ENCODE data around the gene VASP.
A peak's percentile ranks its signal among the peaks of the same experiment; 100 is the strongest.

Gene VASP

GRCh38 chr19:45477713-45478453 lies 29.4 kb upstream of the VASP start:
- TF ChIP-seq EP300 (IDR thresholded peaks at IDR 0.05; ENCODE audit: borderline replicate concordance) (no peak), TCF12 (IDR thresholded peaks at IDR 0.05; ENCODE audit: low read depth) (no peak), TAF1 (IDR thresholded peaks at IDR 0.05; ENCODE audit: low read depth) (no peak)
- TF ChIP-seq, protein P1, sequence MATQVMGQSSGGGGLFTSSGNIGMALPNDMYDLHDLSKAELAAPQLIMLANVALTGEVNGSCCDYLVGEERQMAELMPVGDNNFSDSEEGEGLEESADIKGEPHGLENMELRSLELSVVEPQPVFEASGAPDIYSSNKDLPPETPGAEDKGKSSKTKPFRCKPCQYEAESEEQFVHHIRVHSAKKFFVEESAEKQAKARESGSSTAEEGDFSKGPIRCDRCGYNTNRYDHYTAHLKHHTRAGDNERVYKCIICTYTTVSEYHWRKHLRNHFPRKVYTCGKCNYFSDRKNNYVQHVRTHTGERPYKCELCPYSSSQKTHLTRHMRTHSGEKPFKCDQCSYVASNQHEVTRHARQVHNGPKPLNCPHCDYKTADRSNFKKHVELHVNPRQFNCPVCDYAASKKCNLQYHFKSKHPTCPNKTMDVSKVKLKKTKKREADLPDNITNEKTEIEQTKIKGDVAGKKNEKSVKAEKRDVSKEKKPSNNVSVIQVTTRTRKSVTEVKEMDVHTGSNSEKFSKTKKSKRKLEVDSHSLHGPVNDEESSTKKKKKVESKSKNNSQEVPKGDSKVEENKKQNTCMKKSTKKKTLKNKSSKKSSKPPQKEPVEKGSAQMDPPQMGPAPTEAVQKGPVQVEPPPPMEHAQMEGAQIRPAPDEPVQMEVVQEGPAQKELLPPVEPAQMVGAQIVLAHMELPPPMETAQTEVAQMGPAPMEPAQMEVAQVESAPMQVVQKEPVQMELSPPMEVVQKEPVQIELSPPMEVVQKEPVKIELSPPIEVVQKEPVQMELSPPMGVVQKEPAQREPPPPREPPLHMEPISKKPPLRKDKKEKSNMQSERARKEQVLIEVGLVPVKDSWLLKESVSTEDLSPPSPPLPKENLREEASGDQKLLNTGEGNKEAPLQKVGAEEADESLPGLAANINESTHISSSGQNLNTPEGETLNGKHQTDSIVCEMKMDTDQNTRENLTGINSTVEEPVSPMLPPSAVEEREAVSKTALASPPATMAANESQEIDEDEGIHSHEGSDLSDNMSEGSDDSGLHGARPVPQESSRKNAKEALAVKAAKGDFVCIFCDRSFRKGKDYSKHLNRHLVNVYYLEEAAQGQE (IDR thresholded peaks at IDR 0.05; ENCODE audit: low read depth) = no peak

DNA sequence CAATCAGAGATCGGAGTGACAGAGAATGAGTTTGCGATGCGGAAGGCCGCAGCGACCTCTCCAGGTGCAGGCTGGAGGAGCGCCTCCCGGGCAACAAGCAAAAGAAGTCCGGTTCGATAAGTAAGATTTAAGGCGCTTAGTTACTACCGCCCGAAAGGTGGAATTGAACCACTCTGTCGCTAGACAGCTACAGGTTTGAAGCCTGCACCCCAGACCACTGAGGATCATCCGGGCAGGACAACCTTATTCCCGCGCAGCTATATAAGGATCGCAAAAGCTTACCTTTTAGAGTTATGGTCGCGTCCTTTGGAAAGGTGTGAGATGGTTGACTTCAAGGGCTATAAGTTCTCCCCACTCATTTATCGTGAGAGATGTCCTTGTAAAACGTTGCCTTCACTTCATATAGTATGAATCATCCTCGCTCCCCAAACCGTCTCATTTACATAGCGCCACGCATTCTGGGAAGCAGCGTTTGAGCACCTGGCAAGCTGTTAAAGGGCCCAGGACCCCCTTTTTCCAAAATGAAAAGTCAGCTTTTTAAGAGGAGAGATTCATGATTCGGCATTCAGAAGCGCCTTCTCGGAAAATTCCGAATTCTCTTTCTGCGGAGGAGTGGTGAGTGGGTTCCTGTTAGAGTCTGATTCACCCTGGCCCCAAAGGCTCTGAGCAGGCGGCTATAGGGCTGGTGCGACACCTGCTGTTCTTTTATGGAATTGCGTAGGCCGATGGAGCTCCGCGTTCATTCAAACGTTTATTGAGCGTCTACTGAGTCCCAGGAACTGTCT lies 28.6 kb upstream of the VASP start:
- TF ChIP-seq MAX (IDR thresholded peaks at IDR 0.05) (peak; percentile 55), EGR1 (IDR thresholded peaks at IDR 0.05) (peak; percentile 57; the same call in 1 of the 2 replicates), TAF1 (IDR thresholded peaks at IDR 0.05; ENCODE audit: low read depth) (peak; percentile 27; the same call in 1 of the 2 replicates), RAD21 (IDR thresholded peaks at IDR 0.05; ENCODE audit: low read depth) (peak; percentile 96), YY1 (IDR thresholded peaks at IDR 0.05; ENCODE audit: low read depth) (no peak), TEAD4 (IDR thresholded peaks at IDR 0.05) (peak; percentile 95), ZBTB7A (IDR thresholded peaks at IDR 0.05; ENCODE audit: low read depth) (0 out of 2 replicates have a peak, but pooled peaks have one; percentile 25), TCF12 (IDR thresholded peaks at IDR 0.05; ENCODE audit: low read depth) (peak; percentile 35; the same call in 1 of the 2 replicates)
- TF ChIP-seq, protein P1 (IDR thresholded peaks at IDR 0.05; ENCODE audit: low read depth) = no peak

GRCh38 chr19:45483033-45483432 lies 24.2 kb upstream of the VASP start:
- TF ChIP-seq CREB1 (IDR thresholded peaks at IDR 0.05; ENCODE audit: low read depth) (no peak), TCF12 (IDR thresholded peaks at IDR 0.05; ENCODE audit: low read depth) (no peak), TAF1 (IDR thresholded peaks at IDR 0.05; ENCODE audit: low read depth) (no peak), NFIC (IDR thresholded peaks at IDR 0.05) (no peak), YY1 (IDR thresholded peaks at IDR 0.05; ENCODE audit: low read depth) (no peak), RAD21 (IDR thresholded peaks at IDR 0.05; ENCODE audit: low read depth) (no peak), MAX (IDR thresholded peaks at IDR 0.05) (no peak), TEAD4 (IDR thresholded peaks at IDR 0.05) (no peak), EP300 (IDR thresholded peaks at IDR 0.05; ENCODE audit: borderline replicate concordance) (no peak), FOXM1 (IDR thresholded peaks at IDR 0.05; ENCODE audit: borderline replicate concordance, low read depth) (no peak), USF1 (IDR thresholded peaks at IDR 0.05) (no peak), ZBTB7A (IDR thresholded peaks at IDR 0.05; ENCODE audit: low read depth) (no peak), CEBPB (IDR thresholded peaks at IDR 0.05) (no peak), EGR1 (IDR thresholded peaks at IDR 0.05) (no peak)

GRCh38 chr19:45484273-45484945 lies 22.9 kb upstream of the VASP start:
- TF ChIP-seq TCF12 (IDR thresholded peaks at IDR 0.05; ENCODE audit: low read depth) (no peak), EP300 (IDR thresholded peaks at IDR 0.05; ENCODE audit: borderline replicate concordance) (no peak), MAX (IDR thresholded peaks at IDR 0.05) (no peak)

GRCh38 chr19:45485305-45486077 lies 21.8 kb upstream of the VASP start:
- TF ChIP-seq TCF12 (IDR thresholded peaks at IDR 0.05; ENCODE audit: low read depth) (no peak), ZBTB7A (IDR thresholded peaks at IDR 0.05; ENCODE audit: low read depth) (peak; percentile 84; the same call in 1 of the 2 replicates), NFIC (IDR thresholded peaks at IDR 0.05) (no peak), RAD21 (IDR thresholded peaks at IDR 0.05; ENCODE audit: low read depth) (peak; percentile 67)
